HFFc6 (cell line): ENCODE results near the gene TRIM28. TPM values are rescaled to one million over a fixed set of nuclear protein-coding genes. Genes with fewer than 3 reads are reported as not detected.

Source experiments
- DNase-seq: peaks from one replicate; pipeline ENCODE4 v3.0.0-alpha.2; 2018
- H3K27ac Mint-ChIP-seq: 2 replicates; pipeline ENCODE4 v1.8.0; 2020; ENCODE audit warnings: mild to moderate bottlenecking, mixed read lengths
- H3K27me3 Mint-ChIP-seq: 2 replicates; pipeline ENCODE4 v1.8.0; 2021; ENCODE audit warnings: mild to moderate bottlenecking, moderate library complexity, mixed read lengths; ENCODE audit not compliant: insufficient read depth
- H3K36me3 Mint-ChIP-seq: 2 replicates; pipeline ENCODE4 v1.8.0; 2021; ENCODE audit warnings: low read depth, mixed read lengths
- H3K4me1 Mint-ChIP-seq: 2 replicates; pipeline ENCODE4 v1.8.0; 2020; ENCODE audit warnings: low read depth, mixed read lengths
- H3K4me3 Mint-ChIP-seq: 2 replicates; pipeline ENCODE4 v1.8.0; 2020; ENCODE audit warnings: mild to moderate bottlenecking, moderate library complexity, mixed read lengths
- H3K9me3 Mint-ChIP-seq: 2 replicates; pipeline ENCODE4 v1.8.0; 2020; ENCODE audit warnings: mild to moderate bottlenecking, mixed read lengths
- total RNA-seq, 6 experiments: library from RNA; stranded (reverse); fragmentation: NEBNext Ultra II Directional; extraction: Animal tissue kit (Norgen Biotek cat#: 25700); gene quantifications; 2 replicates in 1 of 6; 3 replicates in 5 of 6; pipeline ENCODE4 v1.2.3, GENCODE V29; 2021
- TF ChIP-seq, protein P1 (sequence below): fragments of 200-600 bp; sonication (generic); IDR thresholded peaks from 2 replicates; pipeline ENCODE4 v1.5.0; 2021; ENCODE audit warnings: antibody characterized with exemption, mild to moderate bottlenecking

The TRIM28 gene
- total RNA-seq, 6 experiments from 2014 or later: 376 to 529 (median 445) TPM

- peaks cover 19% of the 10 kb centered on the region for H3K4me1 Mint-ChIP-seq
- no peaks in the 10 kb centered on the region for H3K9me3 Mint-ChIP-seq
These were observed 25.5 kb downstream of the TRIM28 start for GRCh38 chr19:58569191-58569942.

GRCh38 chr19:58569943-58570670, 26.2 kb downstream of the TRIM28 start:
- H3K27me3 Mint-ChIP-seq: peaks cover 3% of the 10 kb centered on the region
- H3K36me3 Mint-ChIP-seq: peaks cover 17% of the 10 kb centered on the region; the same call in 1 of the 2 replicates
- H3K9me3 Mint-ChIP-seq: no peaks in the 10 kb centered on the region
- TF ChIP-seq, protein P1, sequence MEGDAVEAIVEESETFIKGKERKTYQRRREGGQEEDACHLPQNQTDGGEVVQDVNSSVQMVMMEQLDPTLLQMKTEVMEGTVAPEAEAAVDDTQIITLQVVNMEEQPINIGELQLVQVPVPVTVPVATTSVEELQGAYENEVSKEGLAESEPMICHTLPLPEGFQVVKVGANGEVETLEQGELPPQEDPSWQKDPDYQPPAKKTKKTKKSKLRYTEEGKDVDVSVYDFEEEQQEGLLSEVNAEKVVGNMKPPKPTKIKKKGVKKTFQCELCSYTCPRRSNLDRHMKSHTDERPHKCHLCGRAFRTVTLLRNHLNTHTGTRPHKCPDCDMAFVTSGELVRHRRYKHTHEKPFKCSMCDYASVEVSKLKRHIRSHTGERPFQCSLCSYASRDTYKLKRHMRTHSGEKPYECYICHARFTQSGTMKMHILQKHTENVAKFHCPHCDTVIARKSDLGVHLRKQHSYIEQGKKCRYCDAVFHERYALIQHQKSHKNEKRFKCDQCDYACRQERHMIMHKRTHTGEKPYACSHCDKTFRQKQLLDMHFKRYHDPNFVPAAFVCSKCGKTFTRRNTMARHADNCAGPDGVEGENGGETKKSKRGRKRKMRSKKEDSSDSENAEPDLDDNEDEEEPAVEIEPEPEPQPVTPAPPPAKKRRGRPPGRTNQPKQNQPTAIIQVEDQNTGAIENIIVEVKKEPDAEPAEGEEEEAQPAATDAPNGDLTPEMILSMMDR: no peak
- no peak overlapping the region for H3K4me3 Mint-ChIP-seq
- H3K4me1 Mint-ChIP-seq: peaks cover 24% of the 10 kb centered on the region
- no peak for DNase-seq
- H3K27ac Mint-ChIP-seq: no peak overlapping the region

More at GRCh38 chr19:58569191-58569942, 25.5 kb downstream of the TRIM28 start:
- H3K36me3 Mint-ChIP-seq: peaks cover 21% of the 10 kb centered on the region; the same call in 1 of the 2 replicates
- no peak overlapping the region for H3K4me3 Mint-ChIP-seq
- peaks cover 3% of the 10 kb centered on the region for H3K27me3 Mint-ChIP-seq
- no peak overlapping the region for H3K27ac Mint-ChIP-seq
- no peak for DNase-seq
- TF ChIP-seq, protein P1: no peak

DNA sequence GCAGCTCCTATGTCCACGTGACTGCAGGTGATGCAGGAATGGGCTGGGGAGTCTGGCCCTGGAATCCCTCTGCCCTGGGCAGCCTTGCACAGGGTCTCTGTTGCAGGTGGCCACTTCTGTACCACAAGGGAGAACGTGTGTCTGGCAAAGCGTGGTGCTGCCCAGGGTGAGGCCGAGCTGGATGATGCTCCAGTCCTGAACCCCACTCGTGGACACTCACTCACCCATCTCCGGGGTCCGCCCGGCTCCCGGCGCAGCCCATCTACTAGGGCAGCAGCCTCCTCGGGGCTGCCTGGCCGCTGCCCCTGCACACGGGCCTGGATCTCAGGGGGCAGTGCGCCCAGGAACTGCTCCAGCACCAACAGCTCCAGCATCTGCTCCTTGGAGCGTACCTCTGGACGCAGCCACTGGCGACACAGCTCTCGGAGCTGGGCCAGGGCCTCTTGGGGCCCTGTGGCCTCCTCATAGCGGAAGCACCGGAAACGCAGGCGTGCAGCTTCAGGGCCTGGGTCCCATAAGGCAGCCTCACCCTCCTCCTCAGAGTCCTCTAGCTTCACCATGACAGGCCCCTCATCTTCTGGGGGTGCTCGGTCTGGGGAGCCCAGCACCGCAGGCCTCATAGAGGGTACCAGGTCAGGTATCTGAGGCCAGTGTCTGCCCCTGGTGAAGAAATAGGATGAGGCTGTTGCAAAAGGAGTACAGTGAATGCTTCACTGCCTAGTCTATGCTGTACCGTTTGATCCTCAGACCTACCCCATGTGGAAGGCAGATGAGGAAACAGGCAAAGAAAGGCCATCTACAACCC, 27.1 kb downstream of the TRIM28 start:
- no peak overlapping the region for H3K4me3 Mint-ChIP-seq

DNA sequence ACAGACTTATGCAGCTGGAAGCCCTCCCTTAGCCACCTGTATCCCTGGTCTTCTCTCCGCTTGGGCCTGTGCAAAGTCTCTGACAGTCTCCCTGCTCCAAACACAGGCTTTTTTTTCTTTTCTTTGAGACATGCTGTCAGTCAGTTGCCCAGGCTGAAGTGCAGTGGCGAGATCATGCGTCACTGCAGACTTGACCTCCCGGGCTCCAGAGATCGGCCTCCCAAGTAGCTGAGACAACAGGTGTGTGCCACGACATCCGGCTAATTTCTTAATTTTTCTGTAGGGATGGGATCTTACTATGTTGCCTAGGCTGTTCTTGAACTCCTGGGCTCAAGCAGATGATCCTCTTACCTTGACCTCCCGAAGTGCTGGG, 27.7 kb downstream of the TRIM28 start:
- peaks cover 4% of the 10 kb centered on the region for H3K27me3 Mint-ChIP-seq
- no peak for DNase-seq
- TF ChIP-seq, protein P1: no peak
- no peaks in the 10 kb centered on the region for H3K9me3 Mint-ChIP-seq
- H3K4me3 Mint-ChIP-seq: no peak overlapping the region
- no peak overlapping the region for H3K27ac Mint-ChIP-seq
- peaks cover 17% of the 10 kb centered on the region; the same call in 1 of the 2 replicates for H3K36me3 Mint-ChIP-seq
- H3K4me1 Mint-ChIP-seq: peaks cover 30% of the 10 kb centered on the region

More for the DNA sequence above, 27.1 kb downstream of the TRIM28 start:
- H3K4me1 Mint-ChIP-seq: peaks cover 28% of the 10 kb centered on the region
- no peak overlapping the region for H3K27ac Mint-ChIP-seq
- TF ChIP-seq, protein P1: no peak
- no peak for DNase-seq
- H3K9me3 Mint-ChIP-seq: no peaks in the 10 kb centered on the region
- peaks cover 4% of the 10 kb centered on the region for H3K27me3 Mint-ChIP-seq
- peaks cover 17% of the 10 kb centered on the region; the same call in 1 of the 2 replicates for H3K36me3 Mint-ChIP-seq
